Neutrophil (primary cell): ENCODE results near the gene LY86.

Experiments
- H3K27ac ChIP-seq: fragments of 200-600 bp; sonication (generic); 2 replicates; pipeline ENCODE4 v1.5.1; 2016; ENCODE audit warnings: mild to moderate bottlenecking, moderate library complexity
- H3K27me3 ChIP-seq: fragments of 200-600 bp; sonication (generic); 2 replicates; pipeline ENCODE4 v1.6.0; 2016; ENCODE audit warnings: mild to moderate bottlenecking
- H3K36me3 ChIP-seq: fragments of 200-600 bp; sonication (generic); 2 replicates; pipeline ENCODE4 v1.5.1; 2017
- H3K4me1 ChIP-seq, 2 experiments: fragments of 200-600 bp in 1 of 2; sonication (generic) in 1 of 2; 1 replicate in 1 of 2; 2 replicates in 1 of 2; pipeline versions ENCODE4 v1.5.1 to v1.6.1; 2013 to 2016; ENCODE audit warnings: low read depth in 1 of 2, low read length in 1 of 2, mild to moderate bottlenecking in 1 of 2, moderate library complexity in 1 of 2; ENCODE audit not compliant: control insufficient read depth in 1 of 2, insufficient read depth in 1 of 2
- H3K4me3 ChIP-seq, 2 experiments: fragments of 200-600 bp in 1 of 2; sonication (generic) in 1 of 2; 1 replicate in 1 of 2; 2 replicates in 1 of 2; pipeline ENCODE4 v1.5.1; 2013 to 2016; ENCODE audit warnings: low read depth in 1 of 2, low read length in 1 of 2, mild to moderate bottlenecking in 1 of 2, moderate library complexity in 1 of 2
- H3K9me3 ChIP-seq: fragments of 200-600 bp; sonication (generic); 2 replicates; pipeline ENCODE4 v1.5.1; 2016
- TF ChIP-seq, protein P1 (sequence below): fragments of 200-600 bp; sonication (generic); IDR thresholded peaks from 2 replicates; pipeline ENCODE4 v1.5.1; 2016; ENCODE audit warnings: antibody characterized with exemption

Gene LY86

GRCh38 chr6:6565488-6565887 lies 23.0 kb upstream of the LY86 start:
- Histone ChIP-seq H3K4me3 (no peak overlapping the region), H3K27ac (no peak overlapping the region), H3K9me3 (no peaks in the 10 kb centered on the region), H3K27me3 (no peaks in the 10 kb centered on the region), H3K4me1 (no peaks in the 10 kb centered on the region), H3K36me3 (no peaks in the 10 kb centered on the region)
- TF ChIP-seq, protein P1, sequence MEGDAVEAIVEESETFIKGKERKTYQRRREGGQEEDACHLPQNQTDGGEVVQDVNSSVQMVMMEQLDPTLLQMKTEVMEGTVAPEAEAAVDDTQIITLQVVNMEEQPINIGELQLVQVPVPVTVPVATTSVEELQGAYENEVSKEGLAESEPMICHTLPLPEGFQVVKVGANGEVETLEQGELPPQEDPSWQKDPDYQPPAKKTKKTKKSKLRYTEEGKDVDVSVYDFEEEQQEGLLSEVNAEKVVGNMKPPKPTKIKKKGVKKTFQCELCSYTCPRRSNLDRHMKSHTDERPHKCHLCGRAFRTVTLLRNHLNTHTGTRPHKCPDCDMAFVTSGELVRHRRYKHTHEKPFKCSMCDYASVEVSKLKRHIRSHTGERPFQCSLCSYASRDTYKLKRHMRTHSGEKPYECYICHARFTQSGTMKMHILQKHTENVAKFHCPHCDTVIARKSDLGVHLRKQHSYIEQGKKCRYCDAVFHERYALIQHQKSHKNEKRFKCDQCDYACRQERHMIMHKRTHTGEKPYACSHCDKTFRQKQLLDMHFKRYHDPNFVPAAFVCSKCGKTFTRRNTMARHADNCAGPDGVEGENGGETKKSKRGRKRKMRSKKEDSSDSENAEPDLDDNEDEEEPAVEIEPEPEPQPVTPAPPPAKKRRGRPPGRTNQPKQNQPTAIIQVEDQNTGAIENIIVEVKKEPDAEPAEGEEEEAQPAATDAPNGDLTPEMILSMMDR: no peak

- TF ChIP-seq, protein P1: no peak
- Histone ChIP-seq H3K27me3 (no peaks in the 10 kb centered on the region), H3K4me3 (no peak overlapping the region), H3K4me1 (no peaks in the 10 kb centered on the region), H3K36me3 (no peaks in the 10 kb centered on the region), H3K9me3 (no peaks in the 10 kb centered on the region), H3K27ac (no peak overlapping the region)
These were observed 21.8 kb upstream of the LY86 start for GRCh38 chr6:6566766-6567165.

- Histone ChIP-seq H3K27ac (no peak overlapping the region), H3K9me3 (no peaks in the 10 kb centered on the region), H3K4me3 (no peak overlapping the region), H3K27me3 (no peaks in the 10 kb centered on the region), H3K36me3 (no peaks in the 10 kb centered on the region), H3K4me1 (no peaks in the 10 kb centered on the region)
- TF ChIP-seq, protein P1: no peak
These were observed 19.3 kb upstream of the LY86 start for GRCh38 chr6:6569096-6569810.

- Histone ChIP-seq H3K36me3 (no peaks in the 10 kb centered on the region), H3K27me3 (no peaks in the 10 kb centered on the region), H3K9me3 (no peaks in the 10 kb centered on the region), H3K4me1 (no peaks in the 10 kb centered on the region), H3K4me3 (no peak overlapping the region), H3K27ac (no peak overlapping the region)
- TF ChIP-seq, protein P1: no peak
These were observed 18.7 kb upstream of the LY86 start for GRCh38 chr6:6569811-6570164.

DNA sequence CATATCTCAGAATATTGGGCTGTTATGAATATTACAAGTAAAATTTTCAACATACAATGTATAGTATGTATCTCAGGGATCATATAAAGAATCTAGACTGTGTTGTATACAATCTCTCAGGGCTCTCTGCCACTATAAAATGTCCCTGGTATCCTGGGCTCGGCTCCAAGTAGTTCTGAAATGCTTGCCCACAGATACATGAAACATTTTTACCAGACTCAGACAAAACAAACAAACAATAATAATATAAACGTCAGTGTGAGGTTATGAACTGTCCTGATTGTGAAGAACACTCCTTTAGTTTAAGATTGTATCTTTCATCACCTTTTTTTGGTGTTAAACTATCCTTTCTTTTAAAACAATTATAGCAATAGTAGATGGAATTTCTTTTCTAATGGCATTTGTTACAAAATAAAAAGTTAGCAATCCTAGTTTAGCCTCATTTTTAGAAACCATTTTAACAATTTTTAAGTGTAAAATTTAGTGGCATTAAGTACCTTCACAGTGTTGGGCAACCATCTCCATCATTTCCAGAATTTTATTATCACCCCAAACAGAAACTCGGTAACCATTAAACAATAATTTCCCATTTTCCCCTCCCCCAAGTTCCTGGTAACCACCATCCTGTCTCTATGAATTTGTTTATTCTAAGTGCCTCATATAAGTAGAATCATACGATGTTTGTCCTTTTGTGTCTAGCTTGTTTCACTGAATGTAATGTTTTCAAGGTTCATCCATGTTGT lies 17.4 kb upstream of the LY86 start:
- TF ChIP-seq, protein P1: no peak
- H3K36me3 ChIP-seq: no peaks in the 10 kb centered on the region
- H3K27me3 ChIP-seq: no peaks in the 10 kb centered on the region
- H3K9me3 ChIP-seq: no peaks in the 10 kb centered on the region
- H3K4me1 ChIP-seq: no peaks in the 10 kb centered on the region
- no peak overlapping the region for H3K4me3 ChIP-seq
- H3K27ac ChIP-seq: no peak overlapping the region
